H1 (cell line): ENCODE measurements around the gene ANAPC15.

ENCODE experiments used
- CREB1 ChIP-seq: IDR thresholded peaks from 2 replicates; pipeline ENCODE4 v1.6.1; 2012; ENCODE audit warnings: inconsistent platforms
- CTCF ChIP-seq, 3 experiments: IDR thresholded peaks; 1 replicate in 2 of 3; 2 replicates in 1 of 3; pipeline versions ENCODE4 v1.5.1 to v1.6.1; 2011; ENCODE audit warnings: low read length in 3 of 3, mild to moderate bottlenecking in 3 of 3, inconsistent platforms in 2 of 3, low read depth in 1 of 3, moderate library complexity in 1 of 3; ENCODE audit not compliant: insufficient read depth in 1 of 3; ENCODE audit errors: control extremely low read depth in 1 of 3
- EP300 ChIP-seq, 2 experiments: IDR thresholded peaks; 1 replicate in 1 of 2; 2 replicates in 1 of 2; pipeline ENCODE4 v1.6.1; 2011 to 2012; ENCODE audit warnings: low read depth in 2 of 2, low read length in 2 of 2, mild to moderate bottlenecking in 2 of 2, borderline replicate concordance in 1 of 2, inconsistent platforms in 1 of 2, moderate library complexity in 1 of 2
- EZH2 ChIP-seq: fragments of 200-600 bp; sonication (generic); IDR thresholded peaks from 2 replicates; pipeline ENCODE4 v1.7.1; 2012; ENCODE audit warnings: low read depth, mild to moderate bottlenecking, moderate library complexity, low read length, inconsistent platforms; ENCODE audit not compliant: severe bottlenecking
- KDM1A ChIP-seq: fragments of 200-600, 300-600 bp; sonication (generic); IDR thresholded peaks from 2 replicates; pipeline ENCODE4 v1.7.1; 2016; ENCODE audit warnings: mild to moderate bottlenecking, low read length, borderline replicate concordance
- NRF1 ChIP-seq: IDR thresholded peaks from 2 replicates; pipeline ENCODE4 v1.6.1; 2011; ENCODE audit warnings: mild to moderate bottlenecking, low read depth, low read length, improper control_type of control experiment
- POLR2A ChIP-seq, 2 experiments: IDR thresholded peaks; 1 replicate in 1 of 2; 2 replicates in 1 of 2; pipeline ENCODE4 v1.6.1; 2011; ENCODE audit warnings: low read depth in 2 of 2, low read length in 2 of 2, mild to moderate bottlenecking in 2 of 2; ENCODE audit errors: control extremely low read depth in 1 of 2

- TF ChIP-seq CTCF (IDR thresholded peaks at IDR 0.05; ENCODE audit: control extremely low read depth in 1 of 3, insufficient read depth in 1 of 3, low read depth in 1 of 3, low read length in 3 of 3) (no peak), KDM1A (0 out of 2 replicates have a peak, but pooled peaks have one; percentile 26), POLR2A (IDR thresholded peaks at IDR 0.05; ENCODE audit: control extremely low read depth in 1 of 2, low read depth in 2 of 2, low read length in 2 of 2) (no peak), EP300 (IDR thresholded peaks at IDR 0.05; ENCODE audit: borderline replicate concordance in 1 of 2, low read depth in 2 of 2, low read length in 2 of 2) (0 out of 3 replicates have a peak, but pooled peaks of 1 of the 2 experiments have one; percentile 51), CREB1 (no peak), EZH2 (no peak), NRF1 (no peak)
Measured at GRCh38 chr11:72081184-72081644, 31.3 kb downstream of the ANAPC15 start.
